Esophagus muscularis mucosa (tissue), 4 donors: ENCODE measurements around the gene PHF11.

Experiments
- EP300 ChIP-seq: sonication (generic); formaldehyde crosslinking; IDR thresholded peaks from one replicate; pipeline ENCODE4 v1.6.1; 2017; ENCODE audit warnings: antibody characterized with exemption
- POLR2A ChIP-seq: fragments of 450-650 bp; IDR thresholded peaks from one replicate; pipeline ENCODE4 v1.6.1; 2017; ENCODE audit warnings: antibody characterized with exemption, moderate library complexity, mild to moderate bottlenecking, low read depth
- TF ChIP-seq, protein P1 (sequence below), 3 experiments: fragments of 200-600 bp in 2 of 3; fragments of 450-650 bp in 1 of 3; sonication (generic) in 2 of 3; IDR thresholded peaks; one replicate each; pipeline ENCODE4 v1.5.1; 2017 to 2019; ENCODE audit warnings: antibody characterized with exemption in 3 of 3, mild to moderate bottlenecking in 2 of 3, moderate library complexity in 1 of 3

- TF ChIP-seq, protein P1, sequence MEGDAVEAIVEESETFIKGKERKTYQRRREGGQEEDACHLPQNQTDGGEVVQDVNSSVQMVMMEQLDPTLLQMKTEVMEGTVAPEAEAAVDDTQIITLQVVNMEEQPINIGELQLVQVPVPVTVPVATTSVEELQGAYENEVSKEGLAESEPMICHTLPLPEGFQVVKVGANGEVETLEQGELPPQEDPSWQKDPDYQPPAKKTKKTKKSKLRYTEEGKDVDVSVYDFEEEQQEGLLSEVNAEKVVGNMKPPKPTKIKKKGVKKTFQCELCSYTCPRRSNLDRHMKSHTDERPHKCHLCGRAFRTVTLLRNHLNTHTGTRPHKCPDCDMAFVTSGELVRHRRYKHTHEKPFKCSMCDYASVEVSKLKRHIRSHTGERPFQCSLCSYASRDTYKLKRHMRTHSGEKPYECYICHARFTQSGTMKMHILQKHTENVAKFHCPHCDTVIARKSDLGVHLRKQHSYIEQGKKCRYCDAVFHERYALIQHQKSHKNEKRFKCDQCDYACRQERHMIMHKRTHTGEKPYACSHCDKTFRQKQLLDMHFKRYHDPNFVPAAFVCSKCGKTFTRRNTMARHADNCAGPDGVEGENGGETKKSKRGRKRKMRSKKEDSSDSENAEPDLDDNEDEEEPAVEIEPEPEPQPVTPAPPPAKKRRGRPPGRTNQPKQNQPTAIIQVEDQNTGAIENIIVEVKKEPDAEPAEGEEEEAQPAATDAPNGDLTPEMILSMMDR (IDR thresholded peaks at IDR 0.05), result peak in 2 of 3 experiments; percentile 11 to 30
- no peak for TF ChIP-seq EP300
- no peak for TF ChIP-seq POLR2A
Measured at GRCh38 chr13:49549289-49549688, 53.5 kb downstream of the PHF11 start.
